H9 (cell line): ENCODE data around the gene RAB4B. TPM values are rescaled to one million over a fixed set of nuclear protein-coding genes. Genes with fewer than 3 reads are reported as not detected.

Experiments used
- DNase-seq: peaks from one replicate; pipeline ENCODE4 v3.0.0-alpha.2; 2017
- H2AFZ ChIP-seq: one replicate; pipeline ENCODE4 v1.6.1; 2013; ENCODE audit warnings: mild to moderate bottlenecking, low read length, control low read depth, moderate library complexity
- H2AK5ac ChIP-seq: 2 replicates; pipeline ENCODE4 v1.6.1; 2013; ENCODE audit warnings: low read length, control low read depth, mixed read lengths; ENCODE audit not compliant: insufficient read length
- H2BK120ac ChIP-seq: one replicate; pipeline ENCODE4 v1.6.1; 2013; ENCODE audit warnings: low read depth, mild to moderate bottlenecking, low read length, control low read depth, inconsistent platforms; ENCODE audit not compliant: poor library complexity, severe bottlenecking
- H2BK12ac ChIP-seq: 2 replicates; pipeline ENCODE4 v1.6.1; 2013; ENCODE audit warnings: low read length, control low read depth, mixed read lengths, low read depth; ENCODE audit not compliant: insufficient read length
- H2BK15ac ChIP-seq: 2 replicates; pipeline ENCODE4 v1.6.1; 2013; ENCODE audit warnings: low read depth, low read length, control low read depth
- H2BK20ac ChIP-seq: one replicate; pipeline ENCODE4 v1.6.1; 2013; ENCODE audit warnings: low read depth, mild to moderate bottlenecking, low read length, control low read depth, inconsistent platforms; ENCODE audit not compliant: poor library complexity, severe bottlenecking
- H2BK5ac ChIP-seq: 2 replicates; pipeline ENCODE4 v1.6.1; 2013; ENCODE audit warnings: low read length, control low read depth, mixed read lengths; ENCODE audit not compliant: insufficient read length
- H3K14ac ChIP-seq: 2 replicates; pipeline ENCODE4 v1.6.1; 2013; ENCODE audit warnings: low read length, control low read depth; ENCODE audit not compliant: insufficient read depth
- H3K18ac ChIP-seq: 2 replicates; pipeline ENCODE4 v1.6.1; 2013; ENCODE audit warnings: low read depth, mild to moderate bottlenecking, mixed read lengths, low read length, control low read depth; ENCODE audit not compliant: insufficient read length
- H3K23ac ChIP-seq: 2 replicates; pipeline ENCODE4 v1.6.1; 2013; ENCODE audit warnings: low read length, control low read depth, mixed read lengths, low read depth; ENCODE audit not compliant: insufficient read length
- H3K23me2 ChIP-seq: 2 replicates; pipeline ENCODE4 v1.6.1; 2013; ENCODE audit warnings: low read depth, mild to moderate bottlenecking, mixed read lengths, low read length, control low read depth; ENCODE audit not compliant: insufficient read length, poor library complexity, severe bottlenecking
- H3K27ac ChIP-seq: 2 replicates; pipeline ENCODE4 v1.5.1; 2013; ENCODE audit warnings: low read length, control low read depth, mixed read lengths, low read depth; ENCODE audit not compliant: insufficient read length
- H3K27me3 ChIP-seq: 2 replicates; pipeline ENCODE4 v1.6.1; 2013; ENCODE audit warnings: low read length, control low read depth, inconsistent platforms; ENCODE audit not compliant: insufficient read depth
- H3K4ac ChIP-seq: 2 replicates; pipeline ENCODE4 v1.6.1; 2013; ENCODE audit warnings: low read depth, mild to moderate bottlenecking, control low read depth, inconsistent platforms, low read length, moderate library complexity
- H3K4me1 ChIP-seq: 2 replicates; pipeline ENCODE4 v1.6.1; 2013; ENCODE audit warnings: low read length, control low read depth, inconsistent platforms; ENCODE audit not compliant: insufficient read depth
- H3K4me2 ChIP-seq: 2 replicates; pipeline ENCODE4 v1.6.1; 2013; ENCODE audit warnings: low read length, control low read depth, mixed read lengths; ENCODE audit not compliant: insufficient read length, insufficient read depth
- H3K56ac ChIP-seq: 2 replicates; pipeline ENCODE4 v1.6.1; 2013; ENCODE audit warnings: low read depth, mild to moderate bottlenecking, mixed read lengths, low read length, control low read depth; ENCODE audit not compliant: insufficient read length
- H3K79me1 ChIP-seq: 2 replicates; pipeline ENCODE4 v1.6.1; 2013; ENCODE audit warnings: low read depth, mild to moderate bottlenecking, moderate library complexity, low read length, control low read depth, inconsistent platforms; ENCODE audit not compliant: insufficient read depth, poor library complexity, severe bottlenecking
- H3K79me2 ChIP-seq: 2 replicates; pipeline ENCODE4 v1.6.1; 2013; ENCODE audit warnings: low read length, control low read depth, inconsistent platforms; ENCODE audit not compliant: insufficient read depth
- H3K9ac ChIP-seq: 2 replicates; pipeline ENCODE4 v1.6.1; 2013; ENCODE audit warnings: low read length, control low read depth, mixed read lengths; ENCODE audit not compliant: insufficient read length; ENCODE audit errors: extremely low read depth
- H3K9me3 ChIP-seq: one replicate; pipeline ENCODE4 v1.6.1; 2013; ENCODE audit warnings: low read depth, low read length, inconsistent platforms; ENCODE audit not compliant: control insufficient read depth
- H3T11ph ChIP-seq: one replicate; pipeline ENCODE4 v1.6.1; 2013; ENCODE audit warnings: mild to moderate bottlenecking, low read length, control low read depth, inconsistent platforms
- H4K20me1 ChIP-seq: one replicate; pipeline ENCODE4 v1.6.1; 2013; ENCODE audit not compliant: control insufficient read depth, insufficient read length, insufficient read depth
- H4K5ac ChIP-seq: 2 replicates; pipeline ENCODE4 v1.6.1; 2013; ENCODE audit warnings: low read depth, mild to moderate bottlenecking, mixed read lengths, low read length, control low read depth; ENCODE audit not compliant: insufficient read length
- H4K8ac ChIP-seq: replicated peaks from 2 replicates; pipeline ENCODE4 v1.6.1; 2013; ENCODE audit warnings: low read length, control low read depth, mixed read lengths, low read depth; ENCODE audit not compliant: insufficient read length
- H4K91ac ChIP-seq: 2 replicates; pipeline ENCODE4 v1.6.1; 2013; ENCODE audit warnings: low read depth, mild to moderate bottlenecking, moderate library complexity, mixed read lengths, low read length, control low read depth; ENCODE audit not compliant: insufficient read length
- H3K27ac Mint-ChIP-seq, 3 experiments: 2 replicates in 2 of 3; 3 replicates in 1 of 3; pipeline ENCODE4 v1.8.0; 2020 to 2021; ENCODE audit warnings: mixed read lengths in 3 of 3, mild to moderate bottlenecking in 1 of 3, moderate library complexity in 1 of 3
- H3K27me3 Mint-ChIP-seq: 2 replicates; pipeline ENCODE4 v1.8.0; 2021; ENCODE audit warnings: low read depth, mild to moderate bottlenecking, moderate library complexity, mixed read lengths
- H3K36me3 Mint-ChIP-seq, 3 experiments: 2 replicates in 2 of 3; 3 replicates in 1 of 3; pipeline ENCODE4 v1.8.0; 2020 to 2021; ENCODE audit warnings: low read depth in 3 of 3, mixed read lengths in 3 of 3; ENCODE audit not compliant: insufficient read depth in 1 of 3
- H3K4me1 Mint-ChIP-seq, 2 experiments: 2 replicates each; pipeline ENCODE4 v1.8.0; 2020; ENCODE audit warnings: mixed read lengths in 2 of 2
- H3K4me3 Mint-ChIP-seq, 2 experiments: 2 replicates in 1 of 2; 3 replicates in 1 of 2; pipeline ENCODE4 v1.8.0; 2020 to 2021; ENCODE audit warnings: mild to moderate bottlenecking in 2 of 2, mixed read lengths in 2 of 2, moderate library complexity in 1 of 2
- H3K9me3 Mint-ChIP-seq, 2 experiments: 2 replicates in 1 of 2; 3 replicates in 1 of 2; pipeline ENCODE4 v1.8.0; 2020; ENCODE audit warnings: mild to moderate bottlenecking in 2 of 2, mixed read lengths in 2 of 2, moderate library complexity in 1 of 2
- WGBS: extraction: QIAGEN DNeasy Blood & Tissue Kit; methylation state at CpG from one replicate; pipeline ENCODE4 v1.1.7; 2013; ENCODE audit warnings: missing lambda C conversion rate, low lambda C conversion rate, mixed read lengths; ENCODE audit not compliant: insufficient read length; ENCODE audit errors: extremely low coverage; 5-methylcytosine and 5-hydroxymethylcytosine counted together
- total RNA-seq: library from RNA; stranded (reverse); gene quantifications from 2 replicates; pipeline ENCODE4 v1.2.1, GENCODE V29; 2021
- TF ChIP-seq, protein P1 (sequence below): fragments of 200-600 bp; sonication (generic); conservative IDR thresholded peaks from 3 replicates; pipeline ENCODE4 v1.8.0; 2021; ENCODE audit warnings: antibody characterized with exemption, mild to moderate bottlenecking

Gene RAB4B
- total RNA-seq, 1 experiment from 2014 or later = 26.8 TPM

GRCh38 chr19:40797166-40797962 is 19.3 kb downstream of the RAB4B start:
- no peak for DNase-seq
- Histone ChIP-seq H2AK5ac (no peak overlapping the region), H3K27ac (no peak overlapping the region), H4K20me1 (peaks cover 2% of the 10 kb centered on the region), H4K91ac (no peak overlapping the region), H2BK120ac (no peak overlapping the region), H3K27me3 (no peaks in the 10 kb centered on the region), H2BK5ac (no peak overlapping the region), H3K79me1 (peaks cover 4% of the 10 kb centered on the region), H4K5ac (no peak overlapping the region), H2BK15ac (no peak overlapping the region), H3K4ac (no peak overlapping the region), H3K14ac (no peak overlapping the region), H3K23me2 (peaks cover 9% of the 10 kb centered on the region), H3K4me2 (peak overlapping the region; percentile 59), H3K79me2 (peaks cover 22% of the 10 kb centered on the region; the same call in 1 of the 2 replicates), H3K9me3 (no peaks in the 10 kb centered on the region), H2BK20ac (no peak overlapping the region), H3K9ac (no peak overlapping the region), H2AFZ (no peak overlapping the region), H3K18ac (no peak overlapping the region), H4K8ac (no peak overlapping the region), H2BK12ac (no peak overlapping the region), H3T11ph (no peak overlapping the region), H3K56ac (no peak overlapping the region), H3K23ac (no peak overlapping the region), H3K4me1 (peaks cover 2% of the 10 kb centered on the region; the same call in 1 of the 2 replicates)
- H3K36me3 Mint-ChIP-seq = peaks cover 6 to 25% (median 25%) of the 10 kb centered on the region in 3 experiments; a peak in 6 of 7 replicates
- TF ChIP-seq, protein P1, sequence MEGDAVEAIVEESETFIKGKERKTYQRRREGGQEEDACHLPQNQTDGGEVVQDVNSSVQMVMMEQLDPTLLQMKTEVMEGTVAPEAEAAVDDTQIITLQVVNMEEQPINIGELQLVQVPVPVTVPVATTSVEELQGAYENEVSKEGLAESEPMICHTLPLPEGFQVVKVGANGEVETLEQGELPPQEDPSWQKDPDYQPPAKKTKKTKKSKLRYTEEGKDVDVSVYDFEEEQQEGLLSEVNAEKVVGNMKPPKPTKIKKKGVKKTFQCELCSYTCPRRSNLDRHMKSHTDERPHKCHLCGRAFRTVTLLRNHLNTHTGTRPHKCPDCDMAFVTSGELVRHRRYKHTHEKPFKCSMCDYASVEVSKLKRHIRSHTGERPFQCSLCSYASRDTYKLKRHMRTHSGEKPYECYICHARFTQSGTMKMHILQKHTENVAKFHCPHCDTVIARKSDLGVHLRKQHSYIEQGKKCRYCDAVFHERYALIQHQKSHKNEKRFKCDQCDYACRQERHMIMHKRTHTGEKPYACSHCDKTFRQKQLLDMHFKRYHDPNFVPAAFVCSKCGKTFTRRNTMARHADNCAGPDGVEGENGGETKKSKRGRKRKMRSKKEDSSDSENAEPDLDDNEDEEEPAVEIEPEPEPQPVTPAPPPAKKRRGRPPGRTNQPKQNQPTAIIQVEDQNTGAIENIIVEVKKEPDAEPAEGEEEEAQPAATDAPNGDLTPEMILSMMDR = no peak
- no peaks in the 10 kb centered on the region for H3K9me3 Mint-ChIP-seq
- peak overlapping the region; percentile 6 to 98 (median 97) for H3K27ac Mint-ChIP-seq
- peaks cover 17 to 28% of the 10 kb centered on the region in 2 experiments for H3K4me1 Mint-ChIP-seq
- H3K4me3 Mint-ChIP-seq = peak overlapping the region; percentile 93 to 96; a peak in 3 of 5 replicates
- no peaks in the 10 kb centered on the region; the same call in 1 of the 2 replicates for H3K27me3 Mint-ChIP-seq
- no CpG with 5 or more reads among the region's 14 CpGs for WGBS
